Sciatic nerve (tissue), 2 donors: ENCODE measurements around the gene VPS13D. TPM values are rescaled to one million over a fixed set of nuclear protein-coding genes. Genes with fewer than 3 reads are reported as not detected.
"Not testable (repeated sequence)": the region's sequence is repeated elsewhere in the genome, so short reads cannot be mapped to it uniquely, and the experiment has no call there.

ENCODE experiments used
- ATAC-seq: fragments of 200-7000 bp; cut with Tn5 transposase; one replicate; pipeline ENCODE4 v1.9.1; 2020; ENCODE audit warnings: mild to moderate bottlenecking, moderate library complexity
- DNase-seq: peaks from one replicate; pipeline ENCODE4 v3.0.0-alpha.2; 2020; ENCODE audit warnings: low spot score
- intact Hi-C: fragments of 100-400 bp; cut with DNase I; formaldehyde crosslinking; loops from one replicate; pipeline ENCODE4 v1.14.2; 2022
- total RNA-seq: library from RNA; stranded (reverse); fragmentation: NEBNext Ultra II Directional; extraction: Animal tissue kit (Norgen Biotek cat#: 25700); gene quantifications from one replicate; pipeline ENCODE4 v1.2.1, GENCODE V29; 2021
- donor health status: DM: no; HTN: no; CAD: no.
- donor health status: DM: no; HTN: no; CAD: no.

VPS13D gene
- total RNA-seq, 1 donor from 2014 or later: 123 TPM

DNA sequence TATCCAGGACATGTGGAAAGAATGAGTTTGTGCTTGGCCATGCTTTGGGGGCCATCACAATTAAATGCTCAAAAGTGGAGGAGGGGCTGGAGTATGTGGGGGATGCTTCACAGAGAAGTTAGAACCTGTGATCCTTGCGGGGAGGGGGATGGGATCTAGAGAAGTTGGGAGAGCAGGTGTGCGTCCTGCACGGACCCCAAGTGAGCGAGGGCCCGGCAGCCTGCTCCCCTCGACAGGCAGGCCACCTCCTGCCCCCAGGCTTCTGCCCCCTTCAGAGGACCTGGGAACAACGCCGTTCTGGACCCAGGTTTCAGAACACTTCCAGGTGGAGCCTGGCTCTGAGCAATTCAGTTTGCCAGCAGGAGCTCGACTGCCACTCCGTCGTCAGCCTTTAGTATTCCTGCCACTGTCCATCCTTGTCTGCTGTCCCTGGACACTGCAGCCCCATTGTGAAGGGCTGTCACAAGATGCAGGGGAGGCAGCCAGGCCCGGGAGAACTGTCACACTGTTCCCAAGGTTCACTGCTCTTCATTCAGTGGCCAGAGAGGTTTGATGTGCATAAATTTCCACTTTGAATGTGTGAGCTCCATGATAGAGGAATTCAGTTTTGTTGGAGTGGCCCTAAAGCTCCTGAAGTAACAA lies 275.9 kb downstream of the VPS13D start:
- intact Hi-C loops: no loop called here
- ATAC-seq (no peak), DNase-seq (no peak)

DNA sequence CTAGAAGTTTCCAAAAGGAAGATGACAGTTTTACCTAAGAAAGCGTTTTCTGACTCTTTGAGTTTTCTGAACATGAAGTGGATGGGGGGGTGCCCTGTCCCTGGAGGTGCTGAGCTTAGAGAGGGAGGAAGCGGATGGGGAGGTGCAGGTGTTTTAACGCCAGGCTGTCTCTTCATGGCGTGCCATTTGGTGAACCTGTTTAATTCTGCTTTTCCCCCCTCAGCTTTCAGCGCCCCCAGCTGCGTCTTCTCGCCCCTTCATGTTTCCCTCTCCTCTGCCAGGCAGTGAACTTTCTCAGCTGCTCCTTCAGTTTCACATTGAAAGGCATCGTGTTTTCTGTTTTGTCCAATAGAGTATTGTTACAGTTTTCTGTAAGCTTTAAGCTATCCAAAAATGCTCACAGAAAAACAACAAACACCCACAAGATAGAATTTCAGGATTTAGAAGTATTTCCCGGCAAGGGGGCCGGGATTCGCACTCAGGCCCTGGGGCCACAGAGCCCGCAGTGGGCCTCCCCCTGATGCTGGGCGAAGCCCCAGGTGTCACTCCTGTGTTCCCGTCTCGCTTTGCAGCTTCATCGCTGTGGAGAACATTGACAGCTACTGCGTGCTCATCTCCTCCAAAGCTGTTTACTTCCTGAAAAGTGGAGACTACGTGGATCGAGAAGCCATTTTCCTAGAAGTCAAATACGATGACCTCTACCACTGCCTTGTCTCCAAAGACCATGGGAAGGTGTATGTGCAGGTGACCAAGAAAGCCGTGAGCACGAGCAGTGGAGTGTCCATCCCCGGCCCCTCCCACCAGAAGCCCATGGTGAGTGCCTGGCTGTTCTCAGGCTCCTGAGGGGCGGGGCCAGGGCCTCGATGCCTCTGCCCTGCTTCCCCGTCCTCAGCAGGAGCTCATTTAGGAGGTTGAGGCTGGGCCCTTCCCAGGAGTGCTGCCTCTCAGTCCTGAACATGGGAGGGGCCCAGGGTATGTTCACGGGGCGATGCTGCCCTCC lies 276.8 kb downstream of the VPS13D start:
- ATAC-seq (no peak), DNase-seq (no peak)
- intact Hi-C loops: no loop called here

DNA sequence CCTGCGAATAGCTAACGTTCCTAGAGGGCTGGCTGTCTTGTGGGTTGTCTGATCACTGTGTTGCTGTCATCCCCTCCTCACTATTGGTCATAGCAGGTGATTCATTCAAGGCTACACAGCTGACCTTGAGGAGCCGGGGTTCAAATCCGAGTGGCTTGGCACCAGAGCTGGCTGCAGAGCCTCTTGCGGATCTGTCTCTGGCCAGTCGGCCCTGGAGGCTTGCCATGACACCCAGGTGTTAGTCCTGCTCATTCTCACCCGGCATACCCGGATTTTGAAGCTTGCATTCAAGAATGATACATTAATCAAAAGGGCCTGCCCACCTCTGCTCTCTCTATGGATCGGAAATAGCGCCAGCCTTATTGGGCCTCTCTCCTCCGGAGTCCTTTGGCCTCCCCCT lies 277.8 kb downstream of the VPS13D start:
- no peak for DNase-seq
- intact Hi-C loops: no loop called here
- ATAC-seq: no peak

DNA sequence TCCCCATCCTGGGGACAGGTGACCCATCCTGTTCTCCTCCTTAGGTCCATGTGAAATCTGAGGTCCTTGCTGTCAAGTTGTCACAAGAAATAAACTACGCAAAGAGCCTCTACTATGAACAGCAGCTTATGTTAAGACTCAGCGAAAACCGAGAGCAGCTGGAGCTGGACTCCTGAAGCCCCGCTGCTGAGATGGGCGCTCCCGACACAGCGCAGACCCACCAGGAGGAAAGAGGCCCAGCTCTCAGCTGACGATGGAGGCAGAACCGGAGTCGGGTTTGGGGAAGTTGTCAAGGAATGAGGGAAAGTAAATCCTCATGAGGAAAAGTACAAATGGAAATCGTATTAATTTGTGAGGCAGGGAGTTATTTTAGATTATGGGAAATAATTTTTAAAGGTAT lies 279.0 kb downstream of the VPS13D start:
- no peak for ATAC-seq
- intact Hi-C loops: no loop called here
- no peak for DNase-seq

DNA sequence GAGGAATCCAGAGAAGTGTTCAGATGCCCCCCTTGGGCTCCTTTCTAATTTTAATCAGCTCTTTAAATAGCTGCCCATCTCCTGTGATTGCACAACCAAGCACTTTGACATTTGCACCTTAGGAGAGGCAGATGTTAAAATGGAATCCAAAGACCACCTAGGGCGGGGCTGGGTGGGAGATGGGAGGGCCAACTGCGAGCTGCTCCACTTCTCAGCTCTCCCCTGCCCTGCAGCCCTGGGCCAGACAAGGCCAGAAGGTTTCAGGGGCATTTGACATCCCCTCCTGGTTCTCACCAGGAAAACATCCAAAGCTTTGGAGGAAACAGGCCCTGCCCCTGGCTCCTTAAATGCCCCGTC lies 281.3 kb downstream of the VPS13D start:
- intact Hi-C loops: no loop called here
- no peak for DNase-seq
- peak; percentile 38 for ATAC-seq

DNA sequence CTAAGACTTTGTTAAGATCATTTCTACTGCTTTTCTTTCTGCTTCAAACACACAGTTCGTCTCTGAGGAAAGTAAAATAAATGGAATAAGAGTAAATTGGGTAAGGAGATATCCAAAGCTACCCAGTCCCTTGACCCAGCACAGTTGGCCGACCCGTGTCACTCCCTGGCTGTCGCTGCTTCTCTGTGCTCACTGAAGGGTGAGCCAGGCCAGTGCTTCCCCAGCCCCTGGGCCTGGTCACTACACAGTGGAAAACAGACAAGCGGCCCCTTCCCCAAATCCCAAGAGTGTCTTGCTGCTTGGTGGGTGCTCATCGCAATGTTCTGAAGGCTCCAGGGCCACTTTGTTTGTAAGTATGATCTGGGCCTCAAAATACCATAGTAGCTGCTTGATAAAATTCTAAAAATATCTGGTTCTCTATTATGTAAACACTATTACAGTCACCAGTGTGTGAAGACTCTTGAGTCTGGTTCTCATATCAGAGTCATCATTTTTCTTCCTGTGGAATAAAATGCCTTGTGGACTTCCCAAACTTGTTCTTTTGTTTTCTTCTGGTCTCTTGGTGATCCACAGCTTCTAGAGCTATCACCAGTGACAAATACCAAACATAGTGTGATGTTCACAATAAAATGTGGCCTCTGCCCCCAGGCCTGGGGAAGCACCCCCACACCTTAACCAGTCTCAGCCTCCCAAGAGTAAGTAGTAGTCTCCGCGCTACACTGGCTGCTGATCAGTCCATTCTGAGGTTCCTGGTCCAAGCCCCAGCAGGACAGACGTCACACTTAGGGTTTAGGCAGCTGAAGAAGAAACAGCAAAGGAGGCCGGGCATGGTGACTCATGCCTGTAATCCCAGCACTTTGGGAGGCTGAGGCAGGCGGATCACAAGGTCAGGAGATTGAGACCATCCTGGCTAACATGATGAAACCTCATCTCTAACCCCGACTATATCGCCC lies 282.0 kb downstream of the VPS13D start:
- ATAC-seq (peak; percentile 40), DNase-seq (no peak)
- intact Hi-C loops: no loop called here

DNA sequence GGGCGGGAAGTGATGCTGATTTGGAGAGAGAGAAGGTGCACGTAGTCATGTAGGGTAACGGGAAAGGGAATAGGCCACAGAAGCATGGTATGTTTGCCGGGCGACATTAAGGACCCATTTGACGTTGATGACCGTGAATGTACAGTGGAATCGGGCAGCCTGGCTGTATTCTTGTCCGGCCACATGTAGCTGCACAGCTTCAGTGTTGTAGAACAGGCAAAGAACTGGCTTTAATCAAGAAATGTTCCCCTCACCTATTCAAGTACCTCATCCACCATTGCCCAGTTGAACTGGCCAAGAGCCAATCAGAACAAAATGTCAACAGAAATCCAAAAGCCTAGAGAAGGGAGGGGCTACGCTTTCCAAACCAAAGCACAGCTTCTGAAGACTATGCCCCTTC lies 283.4 kb downstream of the VPS13D start:
- intact Hi-C loops: no loop called here
- ATAC-seq: no peak
- no peak for DNase-seq

DNA sequence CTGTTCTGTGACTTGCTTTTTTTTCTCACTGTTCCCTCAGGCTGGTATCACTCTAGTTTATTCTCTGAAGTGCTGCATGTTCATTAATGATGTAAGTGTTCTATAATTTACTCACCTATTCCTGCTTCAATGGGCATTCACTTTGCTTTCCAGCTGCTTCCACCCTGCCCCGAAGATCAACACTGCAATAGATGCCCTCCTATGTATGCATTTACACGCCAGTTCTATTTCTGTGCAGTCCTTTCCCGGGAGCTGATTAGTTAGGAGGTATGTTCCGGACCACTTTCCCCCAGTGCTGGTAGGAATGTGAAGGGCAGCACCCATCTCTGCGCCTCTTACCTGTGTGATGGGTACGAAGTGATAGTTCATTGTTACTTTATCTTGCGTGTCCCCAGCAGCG lies 284.8 kb downstream of the VPS13D start:
- ATAC-seq: no peak
- intact Hi-C loops: no loop called here
- no peak for DNase-seq

DNA sequence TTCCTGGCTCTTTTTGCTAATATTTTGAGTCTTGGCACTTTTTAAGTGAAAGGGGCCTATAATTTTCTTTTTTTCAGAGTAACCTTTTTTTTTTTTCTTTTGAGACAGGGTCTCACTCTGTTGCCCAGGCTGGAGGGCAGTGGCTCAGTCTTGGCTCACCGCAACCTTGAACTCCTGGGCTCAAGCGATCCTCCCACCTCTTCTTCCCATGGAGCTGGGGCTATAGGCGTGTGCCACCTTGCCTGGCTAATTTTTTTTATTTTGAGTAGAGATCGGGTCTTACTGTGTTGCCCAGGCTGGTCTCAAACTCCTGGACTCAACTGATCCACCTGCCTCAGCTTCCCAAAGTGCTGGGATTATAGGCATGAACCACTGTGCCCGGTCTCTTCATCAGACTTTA lies 285.4 kb downstream of the VPS13D start:
- intact Hi-C loops: no loop called here
- no peak for ATAC-seq
- DNase-seq: no peak

DNA sequence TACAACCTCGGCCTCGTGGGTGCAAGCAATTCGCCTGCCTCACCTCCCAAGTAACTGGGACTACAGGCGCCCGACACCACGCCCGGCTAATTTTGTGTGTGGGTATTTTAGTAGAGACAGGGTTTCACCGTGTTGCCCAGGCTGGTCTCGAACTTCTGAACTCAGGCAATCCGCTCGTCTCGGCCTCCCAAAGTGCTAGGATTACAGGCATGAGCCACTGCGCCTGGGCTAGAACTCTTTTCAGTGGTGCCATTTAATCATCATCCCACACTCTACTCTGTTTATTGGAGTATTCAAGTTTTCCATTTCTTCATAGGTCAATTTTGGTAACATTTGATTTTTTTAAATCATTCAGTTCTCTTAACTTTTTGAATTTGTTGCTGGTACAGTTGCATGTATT lies 286.9 kb downstream of the VPS13D start:
- intact Hi-C loops: loop anchor here (1.0 kb wide), 1 partner anchor 36 kb away; no protein-coding TSS in a partner anchor
- ATAC-seq (no peak), DNase-seq (no peak)

DNA sequence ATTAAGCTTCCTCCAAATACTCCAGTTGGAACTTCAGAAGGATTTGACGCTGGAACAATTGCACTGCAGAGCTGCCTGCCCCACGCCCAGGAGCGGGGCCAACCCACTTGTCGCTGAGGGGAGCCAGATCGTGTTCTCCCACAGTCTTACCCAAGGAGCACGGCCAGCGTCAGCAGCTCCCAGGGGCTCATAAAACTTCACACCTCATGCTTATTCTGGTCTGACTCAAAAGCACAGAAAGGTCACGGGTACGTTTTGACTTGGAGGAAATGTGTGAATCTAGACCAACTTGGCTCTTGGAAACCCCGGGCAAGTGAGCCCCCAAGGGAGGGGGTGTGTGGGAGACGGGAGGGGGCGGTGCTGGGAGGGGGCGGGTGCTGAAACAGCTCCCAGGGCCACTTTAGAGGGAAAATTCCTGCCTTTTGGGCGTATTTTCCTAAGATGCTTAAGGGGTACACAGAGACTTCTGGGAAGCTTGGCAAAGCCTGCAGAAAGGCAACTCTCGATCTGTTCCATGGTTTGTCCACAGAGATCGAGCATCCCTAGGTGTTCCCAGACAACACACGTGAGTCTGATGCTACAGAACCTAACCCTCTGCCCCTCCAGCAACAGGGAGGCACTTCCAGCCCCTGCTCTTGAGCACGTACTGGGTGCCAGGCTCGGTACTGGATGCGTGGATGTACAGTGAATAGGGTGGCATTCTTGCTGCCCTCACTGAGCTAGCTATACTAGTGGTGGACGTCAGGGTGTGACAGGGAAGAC lies 289.3 kb downstream of the VPS13D start:
- ATAC-seq: peak; percentile 94
- DNase-seq: no peak
- intact Hi-C loops: no loop called here

DNA sequence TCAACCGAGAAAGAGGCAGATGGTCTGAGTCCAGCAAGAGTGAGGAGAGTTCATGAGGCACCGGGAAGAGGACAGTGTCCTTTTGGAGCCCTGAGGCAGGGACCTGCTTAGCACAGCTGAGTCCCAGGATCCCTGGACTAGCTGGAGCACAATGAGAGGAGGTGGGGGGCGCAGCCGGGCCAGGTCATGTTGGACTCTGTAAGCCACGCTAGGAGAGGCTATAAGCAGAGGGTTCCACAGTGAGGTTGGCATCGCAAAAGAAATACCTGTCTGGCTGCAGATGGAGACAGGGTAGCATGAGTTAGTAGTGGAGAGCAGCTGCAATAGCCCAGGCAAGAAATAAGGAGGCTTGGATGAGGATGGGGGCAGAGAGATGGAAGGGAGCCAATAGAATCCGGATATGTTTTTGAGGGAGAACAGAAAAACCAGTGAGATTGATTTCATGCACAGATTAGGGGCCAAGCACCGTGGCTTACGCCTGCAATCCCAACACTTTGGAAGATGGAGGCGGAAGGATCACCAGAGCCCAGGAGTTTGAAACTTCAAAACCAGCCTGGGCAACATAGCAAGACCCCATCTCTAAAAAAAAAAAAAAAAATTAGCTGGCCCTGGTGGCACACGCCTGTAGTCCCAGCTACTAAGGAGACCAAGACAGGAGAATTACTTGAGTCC lies 290.0 kb downstream of the VPS13D start:
- ATAC-seq (peak; percentile 4), DNase-seq (no peak)
- intact Hi-C loops: no loop called here

DNA sequence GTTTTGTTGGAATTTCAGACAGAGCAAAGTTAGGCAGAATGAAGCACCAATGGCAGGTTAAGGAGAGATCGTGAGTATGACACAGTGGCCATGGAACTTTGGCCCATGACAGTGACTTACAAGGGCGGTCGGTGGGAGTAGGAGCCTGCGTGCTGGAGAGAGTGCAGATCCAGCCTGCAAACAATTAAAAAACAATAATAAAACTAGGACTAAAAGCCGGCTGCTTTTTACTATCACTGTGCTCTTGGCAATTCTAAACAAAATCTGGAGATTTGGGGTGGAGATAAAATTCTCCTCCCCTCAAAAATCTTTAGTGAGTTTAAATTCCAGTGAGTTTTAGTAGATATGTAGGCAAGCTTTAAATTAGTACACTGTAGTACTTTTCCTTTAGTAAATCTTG lies 291.3 kb downstream of the VPS13D start:
- DNase-seq: no peak
- no peak for ATAC-seq
- intact Hi-C loops: no loop called here

DNA sequence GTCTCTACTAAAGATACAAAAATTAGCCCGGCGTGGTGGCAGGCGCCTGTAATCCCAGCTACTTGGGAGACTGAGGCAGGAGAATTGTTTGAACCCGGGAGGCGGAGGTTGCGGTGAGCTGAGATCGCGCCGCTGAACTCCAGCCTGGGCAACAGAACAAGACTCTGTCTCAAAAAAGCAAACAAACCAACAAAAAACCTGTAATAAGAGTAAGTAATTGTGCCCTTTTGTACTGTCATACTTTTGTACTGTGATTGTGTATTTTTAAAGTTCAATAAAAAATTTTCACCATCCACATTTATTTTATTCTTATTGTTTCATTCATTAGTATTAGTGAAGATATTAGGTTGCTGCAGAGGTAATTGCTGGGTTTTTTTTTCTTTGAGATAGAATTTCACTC lies 292.9 kb downstream of the VPS13D start:
- intact Hi-C loops, ATAC-seq, DNase-seq: not testable (repeated sequence)

DNA sequence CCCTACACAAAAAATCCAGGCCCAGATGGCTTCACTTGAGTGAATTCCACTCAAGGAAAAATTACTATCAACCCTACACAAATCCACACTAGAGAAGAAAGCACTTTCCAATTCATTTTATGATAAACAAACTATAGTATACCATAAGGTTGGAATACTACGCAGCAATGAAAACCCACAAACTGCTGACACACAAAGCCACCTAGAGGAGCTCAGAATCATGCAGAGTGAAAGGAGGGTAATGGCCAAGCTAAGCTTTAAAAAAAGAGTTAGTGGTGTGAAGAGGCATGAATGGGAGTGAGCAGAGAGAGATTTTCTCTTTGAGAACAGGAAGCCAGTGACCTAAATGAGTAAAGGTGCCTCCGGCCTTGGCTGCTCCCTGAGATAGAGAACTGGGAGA lies 294.4 kb downstream of the VPS13D start:
- DNase-seq: no peak
- ATAC-seq: no peak

DNA sequence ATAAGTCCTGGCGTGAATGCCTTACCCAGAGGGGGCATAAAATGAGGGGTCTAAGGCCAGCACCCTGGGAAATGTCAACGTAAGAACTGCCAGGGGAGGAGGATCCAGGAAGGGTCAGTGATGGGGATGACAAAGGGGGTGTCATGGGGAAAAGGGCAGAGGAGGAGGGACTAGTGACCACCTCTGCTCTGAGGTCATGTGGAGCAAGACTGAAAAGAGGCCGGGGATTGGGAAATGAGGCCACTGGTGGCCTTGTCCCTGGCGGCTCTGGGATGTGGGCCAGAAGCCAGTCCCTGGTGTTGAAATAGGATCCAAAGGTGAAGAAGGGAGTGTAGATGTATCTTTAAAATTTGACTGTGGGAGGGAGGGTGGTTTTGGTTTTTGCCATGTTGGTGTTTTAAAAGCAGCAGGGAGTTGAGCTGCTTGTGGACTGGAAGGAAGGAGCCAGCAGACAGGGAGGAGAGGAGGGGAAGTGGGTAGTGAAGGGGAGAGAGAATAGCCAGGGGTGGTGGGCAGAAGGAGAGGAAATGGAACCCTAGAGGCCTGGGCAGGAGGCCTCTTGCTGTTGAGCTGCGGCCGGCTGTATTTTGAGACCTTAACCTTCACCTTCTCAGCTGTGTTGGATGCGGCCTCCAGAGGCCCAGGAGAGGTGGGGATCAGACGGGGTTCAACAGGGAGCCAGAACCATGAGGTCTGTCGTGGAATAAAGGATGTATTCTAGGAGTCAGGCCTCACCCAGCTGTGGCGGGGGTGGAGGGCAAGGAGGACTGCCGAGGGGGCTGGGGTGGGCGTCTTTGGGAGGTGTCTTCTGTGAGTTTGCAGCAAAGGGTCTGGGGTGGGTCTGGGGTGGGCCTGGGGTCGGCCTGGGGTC lies 295.7 kb downstream of the VPS13D start:
- DNase-seq: no peak
- ATAC-seq: peak; percentile 74
- intact Hi-C loops: no loop called here

More for the DNA sequence above, 294.4 kb downstream of the VPS13D start:
- intact Hi-C loops: no loop called here

DNA sequence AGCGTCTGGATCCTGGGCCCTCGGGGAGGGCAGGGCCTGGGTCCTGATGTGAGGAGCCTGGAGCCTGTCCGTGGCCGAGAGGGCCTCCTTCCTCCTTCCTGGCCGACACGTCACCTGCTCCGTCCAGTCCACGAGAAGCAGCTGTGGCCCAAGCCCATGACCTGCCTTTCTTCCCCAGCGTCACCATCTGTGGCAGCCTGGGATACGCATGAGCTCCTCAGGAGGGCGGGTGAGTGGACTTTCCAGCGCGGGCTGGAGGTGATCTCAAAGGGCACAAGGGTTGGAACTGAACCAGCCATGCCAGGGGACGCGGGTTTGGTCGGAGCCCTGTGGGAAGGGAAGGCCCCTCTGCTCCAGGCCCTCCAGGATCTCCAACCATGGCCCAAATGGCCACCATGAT lies 297.7 kb downstream of the VPS13D start:
- DNase-seq: no peak

More for the DNA sequence above, 297.7 kb downstream of the VPS13D start:
- intact Hi-C loops: no loop called here
- no peak for ATAC-seq
